GM10266 (cell line): ENCODE data around the gene EBPL.

ENCODE experiments used
- DNase-seq: peaks from one replicate; pipeline ENCODE4 v3.0.0; 2012; ENCODE audit errors: extremely low spot score
- CTCF ChIP-seq: IDR thresholded peaks from 2 replicates; pipeline ENCODE4 v1.5.1; 2012; ENCODE audit warnings: mild to moderate bottlenecking, low read depth; ENCODE audit not compliant: control insufficient read depth, insufficient read depth; ENCODE audit errors: missing control alignments

The EBPL gene

GRCh38 chr13:49690133-49690994 is 922 bp downstream of the EBPL start:
- DNase-seq = no peak
- no peak for TF ChIP-seq CTCF

- DNase-seq = no peak
- TF ChIP-seq CTCF = no peak
These were observed 7.8 kb downstream of the EBPL start for GRCh38 chr13:49683489-49683888.

DNA sequence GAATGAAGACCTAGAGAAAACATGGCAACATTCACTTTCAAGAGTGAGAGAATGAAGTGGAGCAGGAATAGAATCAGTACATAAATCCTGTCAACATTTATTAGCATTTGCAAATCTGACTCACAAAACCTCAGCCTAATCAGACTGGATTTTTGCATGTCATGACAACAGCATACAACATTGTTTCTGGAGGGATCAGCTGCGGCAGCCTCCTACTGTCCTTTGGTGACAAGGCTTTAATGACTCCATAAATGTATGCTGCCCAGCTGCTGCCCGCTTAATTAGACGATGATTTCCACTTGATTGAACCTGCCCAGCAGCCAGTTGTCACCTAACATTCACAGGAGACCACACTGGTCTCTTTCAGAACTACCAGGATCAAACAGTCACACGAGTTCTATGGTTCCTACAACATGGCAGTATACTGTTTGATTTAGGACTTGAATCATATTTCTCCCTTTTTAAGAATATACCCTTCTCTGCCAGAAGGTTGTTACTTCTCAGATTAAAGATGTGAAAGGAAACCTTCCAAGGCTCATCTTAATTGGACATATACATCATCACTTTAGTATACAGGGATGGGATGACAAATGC is 9.3 kb downstream of the EBPL start:
- no peak for DNase-seq
- no peak for TF ChIP-seq CTCF

GRCh38 chr13:49679246-49679645 is 12.0 kb downstream of the EBPL start:
- DNase-seq = peak; percentile 61
- TF ChIP-seq CTCF = peak; percentile 50

DNA sequence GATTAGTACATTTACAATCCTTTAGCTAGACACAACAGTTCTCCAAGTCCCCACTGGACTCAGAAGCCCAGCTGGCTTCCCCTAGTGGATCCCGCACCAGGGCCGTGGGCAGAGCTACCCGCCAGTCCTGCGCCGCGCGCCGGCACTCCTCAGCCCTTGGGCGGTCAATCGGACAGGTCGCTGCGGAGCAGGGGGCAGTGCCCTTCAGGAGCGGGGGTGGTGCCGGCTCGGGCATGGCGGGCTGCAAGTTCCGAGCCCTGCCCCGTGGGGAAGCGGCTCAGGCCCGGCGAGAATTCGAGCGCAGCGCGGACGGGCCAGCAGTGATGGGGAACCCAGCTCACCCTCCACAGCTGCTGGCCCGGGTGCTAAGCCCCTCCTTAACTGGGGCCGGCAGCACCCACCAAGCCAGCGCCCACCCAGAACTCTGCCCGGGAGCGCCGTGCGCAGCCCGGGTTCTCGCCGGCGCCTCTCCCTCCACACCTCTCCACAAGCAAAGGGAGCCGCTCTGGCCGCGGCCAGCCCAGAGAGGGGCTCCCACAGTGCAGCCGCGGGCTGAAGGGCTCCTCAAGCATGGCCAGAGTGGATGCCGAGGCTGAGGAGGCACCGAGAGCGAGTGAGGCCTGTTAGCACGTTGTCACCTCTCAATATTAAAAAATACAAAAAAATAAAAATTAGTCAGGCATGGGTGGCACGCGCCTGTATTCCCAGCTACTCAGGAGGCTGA is 12.9 kb downstream of the EBPL start:
- TF ChIP-seq CTCF = no peak
- no peak for DNase-seq

DNA sequence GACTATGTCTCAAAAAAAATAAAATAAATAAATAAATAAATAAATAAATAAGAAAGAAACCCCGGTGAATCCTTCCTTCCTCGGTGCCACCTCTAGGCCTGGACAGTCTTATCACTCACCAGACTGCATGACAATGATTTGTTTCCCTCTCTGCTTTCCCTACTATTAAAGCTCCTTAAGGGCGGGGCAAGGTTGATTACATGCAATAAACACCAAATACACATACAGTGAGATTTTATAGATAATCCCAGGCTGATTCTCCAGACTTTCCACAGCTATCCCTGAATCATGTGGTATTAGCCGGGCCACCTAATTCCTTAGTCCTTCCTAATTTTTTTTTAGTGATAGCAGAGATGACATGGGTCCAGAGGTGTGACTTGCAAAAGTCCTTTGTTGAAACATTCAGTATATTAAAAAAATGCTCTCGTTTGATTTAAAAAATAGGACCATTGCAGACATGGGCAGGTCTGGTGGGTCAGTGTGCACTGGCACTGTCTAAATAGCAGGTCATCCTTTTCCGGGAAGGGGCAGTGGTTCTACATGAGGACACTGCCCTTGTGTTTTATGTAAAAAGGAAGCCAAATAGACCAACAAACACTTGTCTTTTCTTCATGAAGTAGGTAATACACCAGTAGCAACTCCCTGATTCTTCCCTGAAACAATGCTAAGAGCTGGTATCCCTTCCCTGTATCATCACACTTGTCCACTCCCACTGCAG is 14.5 kb downstream of the EBPL start:
- DNase-seq = no peak
- no peak for TF ChIP-seq CTCF
